Measurements from ENCODE around the gene INTS1.

GRCh38 chr7:1444214-1444924 lies 59.8 kb downstream of the INTS1 start:
- no peak for TF ChIP-seq CTCF (IDR thresholded peaks at IDR 0.05)
- no peak for TF ChIP-seq POLR2AphosphoS5 (IDR thresholded peaks at IDR 0.05)
- TF ChIP-seq POLR2A (IDR thresholded peaks at IDR 0.05; ENCODE audit: low read depth): no peak
- TF ChIP-seq EP300 (IDR thresholded peaks at IDR 0.05): no peak
